GM19035 (cell line): ENCODE measurements around the gene RMRP.

Source experiments
- ATAC-seq: cut with Tn5 transposase; IDR thresholded peaks from one replicate; pipeline ENCODE4 v1.9.1; 2021; ENCODE audit not compliant: unreplicated experiment

Gene RMRP

DNA sequence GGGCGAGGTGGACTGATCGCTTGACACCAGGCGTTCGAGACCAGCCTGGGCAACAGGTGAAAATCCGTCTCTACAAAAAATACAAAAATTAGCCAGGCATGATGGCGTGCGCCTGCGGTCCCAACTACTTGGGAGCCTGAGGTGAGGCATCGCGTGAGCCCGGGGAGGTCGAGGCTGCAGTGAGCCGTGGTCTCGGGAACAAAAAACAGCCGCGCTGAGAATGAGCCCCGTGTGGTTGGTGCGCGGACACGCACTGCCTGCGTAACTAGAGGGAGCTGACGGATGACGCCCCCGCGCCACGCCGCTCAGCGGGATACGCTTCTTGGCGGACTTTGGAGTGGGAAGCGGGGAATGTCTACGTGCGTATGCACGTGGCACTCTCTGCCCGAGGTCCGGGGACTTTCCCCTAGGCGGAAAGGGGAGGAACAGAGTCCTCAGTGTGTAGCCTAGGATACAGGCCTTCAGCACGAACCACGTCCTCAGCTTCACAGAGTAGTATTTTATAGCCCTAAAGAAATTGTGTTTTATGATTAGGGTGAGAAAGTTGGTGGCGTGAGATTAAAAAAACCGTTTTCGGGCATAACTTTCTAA is at the start of gene RMRP:
Gene RMRP (minus strand): TSS at position 474 of the 591 bp plus-strand sequence.
- ATAC-seq: peak; percentile 91

DNA sequence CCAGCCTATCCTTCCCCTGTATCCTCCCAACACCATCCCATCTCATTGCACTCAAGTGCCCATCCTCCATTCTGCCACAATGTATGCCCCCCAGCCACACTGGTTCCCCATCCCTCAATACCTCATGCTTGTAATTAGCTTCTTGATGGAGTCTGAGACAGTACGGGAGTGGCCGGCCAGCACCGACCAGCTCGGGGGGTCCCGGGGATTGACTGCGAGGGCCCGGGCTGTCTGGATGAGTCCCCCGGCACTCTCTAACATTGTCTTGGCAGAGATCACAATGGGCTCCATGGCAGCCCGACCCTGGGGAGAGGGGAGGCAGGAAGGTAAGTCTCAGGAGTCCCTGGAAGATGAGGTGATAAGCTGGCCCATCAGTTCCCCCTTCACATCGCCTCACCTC is 49.1 kb upstream of the RMRP start:
- no peak for ATAC-seq

DNA sequence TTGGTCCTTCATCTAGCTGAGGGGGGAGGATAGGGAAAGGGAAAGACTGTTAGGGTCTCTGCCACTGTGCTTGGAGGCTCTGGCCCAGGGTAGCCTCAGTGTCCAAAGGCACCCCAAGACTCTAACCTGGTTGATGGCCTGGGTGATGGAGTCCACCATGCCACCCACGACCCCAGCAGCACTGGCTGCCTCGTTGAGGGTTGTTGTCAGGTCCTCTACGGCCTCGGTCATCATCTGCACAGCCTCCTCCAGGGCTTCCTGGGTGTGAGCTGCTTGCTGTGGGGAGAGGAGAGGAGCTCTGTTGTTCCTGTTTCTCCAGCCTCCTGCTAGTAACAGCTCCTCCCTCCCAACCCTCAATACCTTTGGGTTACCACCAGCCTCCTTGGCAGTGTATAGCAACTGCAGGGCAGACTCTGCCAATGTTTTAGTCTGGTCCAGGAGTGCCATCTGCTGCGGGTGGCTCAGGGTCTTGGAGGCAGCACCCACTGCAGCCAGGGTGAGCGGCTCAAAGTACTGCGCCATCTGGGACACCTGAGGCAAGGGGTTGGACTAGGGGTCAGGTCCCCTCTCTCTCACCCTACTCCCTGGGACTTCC is 48.1 kb upstream of the RMRP start:
- no peak for ATAC-seq

GRCh38 chr9:35705372-35705771 is 47.6 kb upstream of the RMRP start:
- no peak for ATAC-seq

- ATAC-seq: no peak
Observed at GRCh38 chr9:35703906-35704672, 46.3 kb upstream of the RMRP start.

DNA sequence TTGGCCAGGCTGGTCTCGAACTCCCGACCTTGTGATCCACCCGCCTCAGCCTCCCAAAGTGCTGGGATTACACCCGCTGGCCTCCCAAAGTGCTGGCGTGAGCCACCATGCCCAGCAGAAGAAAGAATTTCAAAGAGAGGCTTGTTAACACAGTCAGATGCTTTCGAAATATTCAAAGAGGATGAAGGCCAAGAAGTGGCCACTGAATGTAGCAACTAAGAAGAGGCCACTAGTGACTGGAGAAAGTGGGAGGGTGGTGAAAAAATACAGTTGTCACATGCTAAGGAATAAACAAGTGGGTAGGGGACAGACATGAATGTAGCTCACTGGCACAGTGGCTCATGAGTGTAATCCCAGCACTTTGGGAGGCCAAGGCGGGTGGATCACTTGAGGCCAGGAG is 44.9 kb upstream of the RMRP start:
- no peak for ATAC-seq

DNA sequence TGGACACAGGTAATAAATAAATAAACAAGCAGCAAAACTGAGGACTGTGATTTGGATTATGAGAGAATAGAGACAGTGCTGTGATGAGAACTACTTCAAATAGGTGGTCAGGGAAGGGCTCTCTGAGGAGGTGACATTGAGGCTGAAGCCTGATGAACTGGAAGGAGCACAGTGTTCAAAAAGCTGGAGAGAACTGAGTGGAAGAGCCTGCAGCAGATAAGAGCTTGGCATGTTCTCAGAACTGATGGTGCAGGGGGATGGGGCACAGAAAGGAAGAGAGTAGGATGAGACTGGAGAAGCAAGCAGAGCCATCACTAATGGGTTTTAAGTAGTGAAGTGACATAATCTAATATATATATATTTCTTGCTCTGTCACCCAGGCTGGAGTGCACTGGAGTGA is 43.1 kb upstream of the RMRP start:
- no peak for ATAC-seq

DNA sequence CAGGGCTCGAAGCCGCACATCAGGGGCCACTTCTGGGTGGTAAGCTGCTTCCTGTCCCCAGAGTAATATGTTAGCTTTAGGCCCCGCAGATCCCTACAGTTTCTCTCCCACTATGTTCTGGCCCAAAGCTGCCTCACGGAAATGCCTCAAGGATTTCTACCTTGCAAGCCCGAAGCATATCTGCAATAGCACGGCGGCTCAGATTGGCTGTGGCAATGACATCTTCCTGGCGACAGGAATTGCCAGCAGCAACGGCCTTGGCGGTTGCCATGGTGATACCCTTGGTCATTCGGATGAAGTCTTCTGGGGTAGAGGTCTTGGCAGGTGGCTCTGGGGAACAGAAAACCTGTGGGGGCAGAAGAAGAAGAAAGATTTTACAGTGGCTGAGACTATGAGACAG is 42.2 kb upstream of the RMRP start:
- ATAC-seq: no peak

DNA sequence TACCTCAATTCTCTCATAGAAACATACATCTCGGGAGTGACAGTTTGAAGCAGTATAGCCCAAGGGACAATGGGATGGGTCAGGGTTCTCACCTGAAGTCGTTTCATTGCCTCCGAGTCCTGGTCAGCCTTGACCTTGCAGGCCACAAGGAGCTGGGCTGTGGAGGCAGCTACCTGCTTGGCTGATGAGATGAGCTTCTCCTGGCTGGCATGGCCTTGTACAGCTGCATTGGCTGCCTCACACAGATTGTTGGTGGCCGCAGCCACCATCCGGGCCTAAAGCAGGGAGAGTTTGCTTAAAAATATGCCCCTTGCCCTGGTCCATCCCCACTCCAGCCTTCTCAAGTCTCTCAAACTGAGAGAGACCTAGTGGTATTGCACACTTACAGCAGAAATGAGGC is 40.4 kb upstream of the RMRP start:
- no peak for ATAC-seq

GRCh38 chr9:35697486-35697885 is 39.7 kb upstream of the RMRP start:
- no peak for ATAC-seq

GRCh38 chr9:35696520-35697215 is 38.8 kb upstream of the RMRP start:
- ATAC-seq: peak; percentile 75

GRCh38 chr9:35695943-35696401 is 38.2 kb upstream of the RMRP start:
- ATAC-seq: no peak

DNA sequence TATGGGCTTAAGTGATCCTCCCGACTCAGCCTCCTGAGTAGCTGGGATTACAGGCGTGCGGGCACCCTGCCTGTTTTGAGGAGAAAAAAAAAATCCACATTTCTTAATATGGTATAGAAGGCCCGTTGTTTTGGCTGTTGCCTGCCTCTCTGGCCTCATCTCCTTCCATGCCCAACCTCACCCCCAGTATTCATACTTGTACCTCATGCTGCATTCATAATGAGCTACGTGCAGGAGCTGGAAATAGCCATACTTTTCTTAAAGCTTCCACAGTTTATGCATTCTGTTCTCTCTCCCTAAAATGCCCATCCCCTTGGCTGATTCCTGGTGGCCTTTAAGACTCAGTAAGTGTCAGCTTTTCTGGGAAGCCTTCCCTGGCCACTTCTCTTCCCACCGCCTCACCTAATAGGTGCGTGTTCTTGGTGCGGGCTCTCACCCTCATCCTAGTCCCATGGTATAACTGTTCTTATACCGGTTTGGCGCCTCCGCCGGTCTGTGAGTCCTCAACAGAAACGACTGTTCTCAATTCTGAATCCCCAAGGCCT is 34.0 kb upstream of the RMRP start:
- ATAC-seq: no peak

DNA sequence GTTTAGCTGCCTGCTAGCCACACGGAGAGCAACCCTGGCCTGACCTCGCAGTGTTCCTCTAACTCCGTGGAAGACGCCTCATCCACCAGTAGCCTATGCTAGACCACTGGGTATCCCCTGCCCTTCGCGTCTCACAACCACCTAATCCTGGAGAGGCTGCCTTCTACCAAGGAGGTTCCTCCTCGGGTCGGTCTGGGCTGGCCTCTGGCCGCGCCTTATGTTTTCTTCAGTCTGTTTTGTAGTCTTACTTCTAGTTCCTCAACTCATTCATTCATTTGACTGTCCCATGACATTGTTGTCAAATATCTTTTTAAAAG is 33.5 kb upstream of the RMRP start:
- ATAC-seq: no peak

GRCh38 chr9:35690614-35691333 is 33.0 kb upstream of the RMRP start:
- no peak for ATAC-seq

GRCh38 chr9:35690294-35690613 is 32.4 kb upstream of the RMRP start:
- ATAC-seq: no peak

DNA sequence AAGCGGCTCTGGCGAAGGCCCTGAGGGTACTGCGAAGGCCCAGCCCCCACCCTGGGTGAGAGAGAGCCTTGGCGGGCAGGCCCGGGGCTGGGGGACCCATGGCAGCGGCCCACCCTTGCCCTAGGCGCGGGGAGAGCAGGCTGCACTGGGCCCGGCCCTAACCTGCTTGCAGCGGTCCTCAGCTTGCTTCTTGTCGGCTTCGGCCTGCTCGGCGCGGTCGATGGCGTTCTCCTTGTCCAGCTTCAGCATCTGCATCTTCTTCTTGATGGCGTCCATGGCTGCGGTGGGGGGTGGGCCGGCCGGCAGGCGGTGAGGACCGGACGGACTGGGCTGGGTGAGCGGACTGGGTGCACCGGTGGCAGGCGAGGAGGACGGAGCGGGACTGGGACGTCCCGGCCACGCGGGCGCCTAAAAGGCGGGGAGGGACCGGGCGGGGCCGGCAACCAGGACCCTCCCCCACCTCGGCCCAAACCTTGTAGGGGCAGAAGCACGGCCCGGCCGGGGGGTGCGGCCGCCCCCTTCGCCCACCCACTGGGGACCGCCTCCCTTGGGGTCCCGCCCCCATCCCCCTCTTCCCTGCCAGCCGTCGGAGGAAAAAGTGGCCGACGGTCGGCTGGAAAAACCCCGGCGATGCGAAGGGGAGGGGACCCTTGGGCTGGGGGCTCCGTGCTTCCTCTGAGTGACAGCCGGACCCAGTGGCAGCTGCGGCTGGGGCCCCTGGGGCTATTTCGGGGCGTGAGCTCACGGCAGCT is 31.9 kb upstream of the RMRP start, which contains the start of gene TPM2:
Gene TPM2 (minus strand): TSS at position 384 of the 752 bp plus-strand sequence. CDS start 108 bp downstream, at position 276.
- ATAC-seq: no peak

- ATAC-seq: no peak
Observed at GRCh38 chr9:35688558-35689541, 31.0 kb upstream of the RMRP start.

- ATAC-seq: no peak
Observed at GRCh38 chr9:35687972-35688557, 30.2 kb upstream of the RMRP start.
